ENCODE data around the gene NSUN6.
"Not testable (repeated sequence)": the region's sequence is repeated elsewhere in the genome, so short reads cannot be mapped to it uniquely, and the experiment has no call there.

DNA sequence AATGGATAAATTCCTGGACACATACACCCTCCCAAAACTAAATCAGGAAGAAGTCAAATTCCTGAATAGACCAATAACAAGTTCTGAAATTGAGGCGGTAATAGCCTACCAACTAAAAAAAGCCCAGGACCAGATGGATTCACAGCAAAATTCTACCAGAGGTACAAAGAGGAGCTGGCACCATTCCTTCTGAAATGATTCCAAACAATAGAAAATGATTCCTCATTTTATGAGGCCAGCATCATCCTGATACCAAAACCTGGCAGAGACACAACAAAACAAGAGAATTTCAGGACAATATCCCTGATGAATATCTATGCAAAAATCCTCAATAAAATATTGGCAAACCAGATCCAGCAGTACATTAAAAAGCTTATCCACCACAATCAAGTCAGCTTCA, 60.2 kb downstream of the NSUN6 start:
- TF ChIP-seq, protein P1, sequence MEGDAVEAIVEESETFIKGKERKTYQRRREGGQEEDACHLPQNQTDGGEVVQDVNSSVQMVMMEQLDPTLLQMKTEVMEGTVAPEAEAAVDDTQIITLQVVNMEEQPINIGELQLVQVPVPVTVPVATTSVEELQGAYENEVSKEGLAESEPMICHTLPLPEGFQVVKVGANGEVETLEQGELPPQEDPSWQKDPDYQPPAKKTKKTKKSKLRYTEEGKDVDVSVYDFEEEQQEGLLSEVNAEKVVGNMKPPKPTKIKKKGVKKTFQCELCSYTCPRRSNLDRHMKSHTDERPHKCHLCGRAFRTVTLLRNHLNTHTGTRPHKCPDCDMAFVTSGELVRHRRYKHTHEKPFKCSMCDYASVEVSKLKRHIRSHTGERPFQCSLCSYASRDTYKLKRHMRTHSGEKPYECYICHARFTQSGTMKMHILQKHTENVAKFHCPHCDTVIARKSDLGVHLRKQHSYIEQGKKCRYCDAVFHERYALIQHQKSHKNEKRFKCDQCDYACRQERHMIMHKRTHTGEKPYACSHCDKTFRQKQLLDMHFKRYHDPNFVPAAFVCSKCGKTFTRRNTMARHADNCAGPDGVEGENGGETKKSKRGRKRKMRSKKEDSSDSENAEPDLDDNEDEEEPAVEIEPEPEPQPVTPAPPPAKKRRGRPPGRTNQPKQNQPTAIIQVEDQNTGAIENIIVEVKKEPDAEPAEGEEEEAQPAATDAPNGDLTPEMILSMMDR (IDR thresholded peaks at IDR 0.05): not testable (repeated sequence)
- not testable (repeated sequence) for TF ChIP-seq POLR2A, POLR2AphosphoS5 (IDR thresholded peaks at IDR 0.05)
